Loucy (cell line): ENCODE measurements around the gene PRPF38B.

ENCODE experiments used
- H2AFZ ChIP-seq: fragments of 200-600 bp; sonication (generic); 2 replicates; pipeline ENCODE4 v1.6.0; 2016; ENCODE audit warnings: antibody characterized with exemption, mild to moderate bottlenecking, low read length, moderate library complexity
- H3F3A ChIP-seq: fragments of 200-600 bp; 2 replicates; pipeline ENCODE4 v1.6.0; 2016; ENCODE audit warnings: antibody characterized with exemption, low read depth, mild to moderate bottlenecking
- H3K27me3 ChIP-seq: fragments of 200-600 bp; sonication (generic); 2 replicates; pipeline ENCODE4 v1.6.1; 2014; ENCODE audit warnings: low read length, mild to moderate bottlenecking; ENCODE audit not compliant: insufficient read depth, poor library complexity, severe bottlenecking
- H3K36me3 ChIP-seq: fragments of 200-600 bp; sonication (generic); 2 replicates; pipeline ENCODE4 v1.6.1; 2016; ENCODE audit warnings: low read length; ENCODE audit not compliant: insufficient read depth
- H3K4me1 ChIP-seq: fragments of 200-600 bp; sonication (generic); 2 replicates; pipeline ENCODE4 v1.5.1; 2014; ENCODE audit warnings: low read length, mild to moderate bottlenecking; ENCODE audit not compliant: insufficient read depth, poor library complexity, severe bottlenecking
- H3K4me2 ChIP-seq: fragments of 200-600 bp; sonication (generic); 2 replicates; pipeline ENCODE4 v1.6.0; 2014; ENCODE audit warnings: antibody characterized with exemption, low read length, low read depth, mild to moderate bottlenecking; ENCODE audit not compliant: poor library complexity, severe bottlenecking
- H3K4me3 ChIP-seq: fragments of 200-600 bp; sonication (generic); 2 replicates; pipeline ENCODE4 v1.5.1; 2014; ENCODE audit warnings: low read length, mild to moderate bottlenecking, mixed read lengths; ENCODE audit not compliant: poor library complexity, severe bottlenecking
- H3K79me2 ChIP-seq: fragments of 200-600 bp; sonication (generic); 2 replicates; pipeline ENCODE4 v1.6.1; 2014; ENCODE audit warnings: low read length; ENCODE audit not compliant: insufficient read depth
- H3K9ac ChIP-seq: fragments of 200-600 bp; sonication (generic); 2 replicates; pipeline ENCODE4 v1.6.0; 2014; ENCODE audit warnings: mild to moderate bottlenecking, low read depth, low read length, moderate library complexity; ENCODE audit not compliant: poor library complexity, severe bottlenecking
- H3K9me2 ChIP-seq: fragments of 200-600 bp; sonication (generic); replicated peaks from 2 replicates; pipeline ENCODE4 v1.6.1; 2016; ENCODE audit warnings: low read depth, low read length, mixed read lengths
- H3K9me3 ChIP-seq: fragments of 200-600 bp; sonication (generic); 2 replicates; pipeline ENCODE4 v1.6.1; 2014; ENCODE audit warnings: mild to moderate bottlenecking, antibody characterized with exemption, low read length, low read depth; ENCODE audit not compliant: insufficient read depth
- H4K20me1 ChIP-seq: fragments of 200-600 bp; sonication (generic); 2 replicates; pipeline ENCODE4 v1.6.0; 2014; ENCODE audit warnings: antibody characterized with exemption, low read length, mild to moderate bottlenecking; ENCODE audit not compliant: insufficient read depth, poor library complexity, severe bottlenecking
- CTCF ChIP-seq: fragments of 200-600 bp; sonication (generic); conservative IDR thresholded peaks from 2 replicates; pipeline ENCODE4 v1.5.1; 2014; ENCODE audit warnings: mild to moderate bottlenecking, antibody characterized with exemption, low read length
- EZH2phosphoT487 ChIP-seq: fragments of 200-600 bp; IDR thresholded peaks from 2 replicates; pipeline ENCODE4 v1.6.1; 2018; ENCODE audit warnings: antibody characterized with exemption, mild to moderate bottlenecking, moderate library complexity, borderline replicate concordance

PRPF38B gene

GRCh38 chr1:108719656-108720435 lies 27.7 kb downstream of the PRPF38B start:
- no peaks in the 10 kb centered on the region for H3K27me3 ChIP-seq
- no peaks in the 10 kb centered on the region for H3F3A ChIP-seq
- no peak overlapping the region for H2AFZ ChIP-seq
- H4K20me1 ChIP-seq, result no peaks in the 10 kb centered on the region
- no peaks in the 10 kb centered on the region for H3K4me1 ChIP-seq
- H3K4me2 ChIP-seq, result no peak overlapping the region
- no peak overlapping the region for H3K4me3 ChIP-seq
- no peaks in the 10 kb centered on the region for H3K79me2 ChIP-seq
- no peak overlapping the region for H3K9ac ChIP-seq
- no peaks in the 10 kb centered on the region for H3K9me2 ChIP-seq
- H3K36me3 ChIP-seq, result no peaks in the 10 kb centered on the region
- TF ChIP-seq CTCF (no peak), EZH2phosphoT487 (no peak)
- H3K9me3 ChIP-seq, result no peaks in the 10 kb centered on the region

GRCh38 chr1:108722292-108722691 lies 30.2 kb downstream of the PRPF38B start:
- H3F3A ChIP-seq, result no peaks in the 10 kb centered on the region
- no peak overlapping the region for H3K4me3 ChIP-seq
- H3K27me3 ChIP-seq, result no peaks in the 10 kb centered on the region
- H3K9me3 ChIP-seq, result no peaks in the 10 kb centered on the region
- H4K20me1 ChIP-seq, result no peaks in the 10 kb centered on the region
- no peaks in the 10 kb centered on the region for H3K4me1 ChIP-seq
- no peaks in the 10 kb centered on the region for H3K9me2 ChIP-seq
- H3K4me2 ChIP-seq, result no peak overlapping the region
- TF ChIP-seq EZH2phosphoT487, result no peak
- H3K36me3 ChIP-seq, result no peaks in the 10 kb centered on the region
- no peak overlapping the region for H2AFZ ChIP-seq
- H3K79me2 ChIP-seq, result no peaks in the 10 kb centered on the region
- no peak overlapping the region for H3K9ac ChIP-seq

- TF ChIP-seq CTCF (no peak), EZH2phosphoT487 (no peak)
- Histone ChIP-seq H2AFZ (no peak overlapping the region), H3K79me2 (no peaks in the 10 kb centered on the region), H3K9me3 (no peaks in the 10 kb centered on the region), H3K4me2 (no peak overlapping the region), H3K9ac (no peak overlapping the region), H3K4me1 (no peaks in the 10 kb centered on the region), H3K36me3 (no peaks in the 10 kb centered on the region), H4K20me1 (no peaks in the 10 kb centered on the region), H3K27me3 (no peaks in the 10 kb centered on the region), H3K9me2 (no peaks in the 10 kb centered on the region), H3K4me3 (no peak overlapping the region), H3F3A (no peaks in the 10 kb centered on the region)
Measured at GRCh38 chr1:108725906-108726305, 33.8 kb downstream of the PRPF38B start.
